HepG2 (cell line): ENCODE measurements around the gene ADCY6. TPM values are rescaled to one million over a fixed set of nuclear protein-coding genes. Genes with fewer than 3 reads are reported as not detected.

Experiments used
- AGO1 ChIP-seq: fragments of 200-400 bp; formaldehyde crosslinking; IDR thresholded peaks from 2 replicates; pipeline ENCODE4 v1.6.1; 2017; ENCODE audit warnings: mild to moderate bottlenecking, low read depth, low read length, moderate library complexity; ENCODE audit not compliant: poor library complexity, severe bottlenecking
- ARID4A ChIP-seq: sonication (generic); formaldehyde crosslinking; IDR thresholded peaks from 2 replicates; pipeline ENCODE4 v1.5.0; 2020; ENCODE audit warnings: mild to moderate bottlenecking, missing genetic modification reagents, borderline replicate concordance
- ATF7-NPFF ChIP-seq: sonication (generic); formaldehyde crosslinking; IDR thresholded peaks from 2 replicates; pipeline ENCODE4 v1.8.1; 2023; ENCODE audit warnings: mild to moderate bottlenecking, low read depth, missing genetic modification reagents, moderate library complexity
- ESRRA ChIP-seq: sonication (generic); formaldehyde crosslinking; IDR thresholded peaks from 2 replicates; pipeline ENCODE4 v1.5.1; 2020; ENCODE audit warnings: mild to moderate bottlenecking, low read depth, missing genetic modification reagents
- FOXA1 ChIP-seq, 2 experiments: fragments of 450-650 bp in 1 of 2; sonication (generic) in 1 of 2; formaldehyde crosslinking in 1 of 2; IDR thresholded peaks; 2 replicates each; pipeline versions ENCODE4 v1.4.0 to v1.6.1; 2016 to 2020; ENCODE audit warnings: missing genetic modification reagents in 1 of 2
- GFI1 ChIP-seq: sonication (generic); formaldehyde crosslinking; IDR thresholded peaks from 2 replicates; pipeline ENCODE4 v1.5.0; 2020; ENCODE audit warnings: missing genetic modification reagents, mild to moderate bottlenecking, borderline replicate concordance
- GLMP ChIP-seq: sonication (generic); formaldehyde crosslinking; IDR thresholded peaks from 2 replicates; pipeline ENCODE4 v1.9.0; 2021; ENCODE audit warnings: missing genetic modification reagents, mild to moderate bottlenecking, borderline replicate concordance
- IRX3 ChIP-seq: sonication (generic); formaldehyde crosslinking; IDR thresholded peaks from 2 replicates; pipeline ENCODE4 v1.8.1; 2023; ENCODE audit warnings: mild to moderate bottlenecking, low read depth, missing genetic modification reagents, borderline replicate concordance
- SALL1 ChIP-seq: sonication (generic); formaldehyde crosslinking; IDR thresholded peaks from 2 replicates; pipeline ENCODE4 v1.8.0; 2022; ENCODE audit warnings: mild to moderate bottlenecking, missing genetic modification reagents
- SPEN ChIP-seq: sonication (generic); formaldehyde crosslinking; IDR thresholded peaks from 2 replicates; pipeline ENCODE4 v1.5.1; 2020; ENCODE audit warnings: low read depth, mild to moderate bottlenecking, missing genetic modification reagents
- TEAD3 ChIP-seq: optimal IDR thresholded peaks from 2 replicates; pipeline ENCODE3; 2016; ENCODE audit warnings: borderline replicate concordance
- THAP11 ChIP-seq: IDR thresholded peaks from 2 replicates; pipeline ENCODE4 v1.6.1; 2016; ENCODE audit warnings: missing biosample characterization, missing genetic modification reagents
- ZGPAT ChIP-seq: IDR thresholded peaks from 2 replicates; pipeline ENCODE4 v1.6.1; 2016; ENCODE audit warnings: mild to moderate bottlenecking
- ZNF33A ChIP-seq: sonication (generic); formaldehyde crosslinking; IDR thresholded peaks from 2 replicates; pipeline ENCODE4 v1.5.1; 2020; ENCODE audit warnings: missing genetic modification reagents, mild to moderate bottlenecking, moderate library complexity, borderline replicate concordance
- ZNF350 ChIP-seq: sonication (generic); formaldehyde crosslinking; IDR thresholded peaks from 2 replicates; pipeline ENCODE4 v1.4.0; 2020; ENCODE audit warnings: mild to moderate bottlenecking, low read depth, missing genetic modification reagents, borderline replicate concordance
- ZNF574 ChIP-seq: sonication (generic); formaldehyde crosslinking; IDR thresholded peaks from 2 replicates; pipeline ENCODE4 v1.4.0; 2020; ENCODE audit warnings: missing genetic modification reagents
- ZNF644 ChIP-seq: IDR thresholded peaks from 2 replicates; pipeline ENCODE4 v1.6.1; 2016; ENCODE audit warnings: low read depth
- ZNF747 ChIP-seq: sonication (generic); formaldehyde crosslinking; IDR thresholded peaks from 2 replicates; pipeline ENCODE4 v1.8.1; 2023; ENCODE audit warnings: missing genetic modification reagents, mild to moderate bottlenecking, borderline replicate concordance
- ZSCAN25 ChIP-seq: sonication (generic); formaldehyde crosslinking; IDR thresholded peaks from 2 replicates; pipeline ENCODE4 v1.8.0; 2022; ENCODE audit warnings: mild to moderate bottlenecking, missing genetic modification reagents
- polyA plus RNA-seq, 8 experiments: library from polyadenylated mRNA; depleted of rRNA in 3 of 8; stranded (reverse) in 7 of 8; unstranded in 1 of 8; fragments of >200 nt; fragmentation: Illumina TruSeq in 4 of 8; extraction: Trizol in 4 of 8; gene quantifications; 2 replicates each; pipeline versions ENCODE4 v1.2.1 to v1.2.3, GENCODE V29; 2011 to 2016; ENCODE audit warnings: low read depth in 4 of 8, missing spikeins in 1 of 8, mixed read lengths in 1 of 8; ENCODE audit not compliant: insufficient read depth in 1 of 8
- total RNA-seq, 5 experiments: library from RNA; depleted of rRNA; stranded (reverse); fragments of >200 nt; fragmentation: Illumina TruSeq; extraction: Trizol; gene quantifications; 2 replicates each; pipeline ENCODE4 v1.2.3, GENCODE V29; 2016; ENCODE audit warnings: low read depth in 1 of 5

ADCY6 gene
- total and polyA plus RNA-seq, 2 of the 13 experiments (the other 11 are each of a cell fraction or from before 2014, with no cell fraction given) = 10.6 to 11.8 TPM

GRCh38 chr12:48810903-48811431 is 22.1 kb upstream of the ADCY6 start (continued):
- TF ChIP-seq ARID4A (peak; percentile 49; the same call in 1 of the 2 replicates), ZGPAT (peak; percentile 47; the same call in 1 of the 2 replicates), ZNF33A (no peak), SPEN (CRISPR knock-in tag) (0 out of 2 replicates have a peak, but pooled peaks have one; percentile 40), ATF7-NPFF (CRISPR knock-in tag) (0 out of 2 replicates have a peak, but pooled peaks have one; percentile 43), ZNF350 (CRISPR knock-in tag) (peak; percentile 75; the same call in 1 of the 2 replicates), TEAD3 (CRISPR knock-in tag) (peak; percentile 78), ESRRA (peak; percentile 67; the same call in 1 of the 2 replicates), ZNF747 (CRISPR knock-in tag) (0 out of 2 replicates have a peak, but pooled peaks have one; percentile 31), SALL1 (CRISPR knock-in tag) (peak; percentile 67), IRX3 (CRISPR knock-in tag) (no peak), ZNF644 (CRISPR knock-in tag) (0 out of 2 replicates have a peak, but pooled peaks have one; percentile 11), GFI1 (CRISPR knock-in tag) (peak; percentile 92), ZNF574 (CRISPR knock-in tag) (peak; percentile 42; the same call in 1 of the 2 replicates), AGO1 (no peak), THAP11 (no peak), FOXA1 (IDR thresholded peaks at IDR 0.05) (no peak), FOXA1 (CRISPR knock-in tag; IDR thresholded peaks at IDR 0.05) (peak; percentile 52), ZSCAN25 (no peak), GLMP (CRISPR knock-in tag) (no peak)
